ENCODE results near the gene MAP2K2.

Gene MAP2K2

DNA sequence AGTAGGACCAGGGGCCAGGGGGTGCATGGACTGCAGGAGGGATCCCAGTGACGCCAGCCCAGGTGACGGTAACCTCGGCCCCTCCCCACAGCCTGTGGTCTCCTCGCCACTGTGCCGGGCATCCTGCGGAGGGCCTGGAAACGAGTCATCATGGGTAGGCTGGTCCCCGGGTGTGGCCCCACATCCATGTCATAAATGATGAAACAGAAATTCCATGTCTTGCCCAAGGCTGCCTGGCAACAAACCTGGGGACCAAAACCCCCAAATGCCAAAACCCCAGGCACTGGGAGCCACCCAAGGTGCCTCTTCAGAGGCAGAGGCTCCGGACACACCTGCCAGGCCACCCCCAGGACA, 20.9 kb downstream of the MAP2K2 start:
- Histone ChIP-seq H3K27ac (no peak overlapping the region), H3K4me3 (no peak overlapping the region)
- DNase-seq (ENCODE audit: low spot score) = no peak
- no peak for TF ChIP-seq CTCF (IDR thresholded peaks at IDR 0.05)

DNA sequence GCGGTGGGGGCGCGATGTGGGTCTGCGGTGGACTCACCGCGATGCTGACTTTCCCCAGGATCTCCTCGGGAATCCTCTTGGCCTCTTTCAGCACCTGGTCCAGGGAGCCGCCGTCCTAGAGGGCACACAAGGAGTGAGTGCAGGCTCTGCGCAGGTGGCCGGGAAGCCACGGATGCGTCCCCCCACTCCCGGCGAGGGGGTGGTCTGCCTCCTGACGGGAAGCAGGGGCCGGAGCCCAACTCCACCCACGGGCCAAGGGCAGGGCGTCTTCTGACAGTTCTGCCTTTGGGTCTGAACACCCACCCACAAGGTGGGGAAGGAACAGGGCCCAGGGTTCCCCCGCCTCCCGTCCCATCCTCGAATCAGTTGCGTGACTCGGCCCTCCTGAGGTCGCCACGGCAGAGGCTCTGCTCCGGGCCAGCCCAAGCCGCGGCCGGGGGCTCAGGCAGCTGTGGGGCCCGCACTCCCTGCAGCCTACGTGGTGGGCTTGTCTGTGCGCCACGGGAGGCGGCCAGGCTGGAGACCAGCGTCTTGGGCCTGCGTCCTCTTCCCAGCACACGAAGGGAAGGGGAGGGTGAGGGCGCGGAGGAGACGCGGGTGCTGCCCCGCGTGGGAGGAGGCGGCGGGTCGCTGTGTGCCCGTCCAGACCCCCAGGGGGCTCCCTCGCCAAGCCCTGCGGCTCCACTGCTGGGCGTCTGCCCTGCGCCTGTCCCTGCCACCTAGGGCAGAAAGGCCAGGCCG, 21.4 kb downstream of the MAP2K2 start:
- no peak for DNase-seq (ENCODE audit: low spot score)
- H3K27ac ChIP-seq = no peak overlapping the region
- H3K4me3 ChIP-seq = no peak overlapping the region
- TF ChIP-seq CTCF (IDR thresholded peaks at IDR 0.05) = no peak

- Histone ChIP-seq H3K4me3 (no peak overlapping the region), H3K27ac (no peak overlapping the region)
- no peak for TF ChIP-seq CTCF (IDR thresholded peaks at IDR 0.05)
- no peak for DNase-seq (ENCODE audit: low spot score)
Observed at GRCh38 chr19:4101496-4101770, 22.5 kb downstream of the MAP2K2 start.

DNA sequence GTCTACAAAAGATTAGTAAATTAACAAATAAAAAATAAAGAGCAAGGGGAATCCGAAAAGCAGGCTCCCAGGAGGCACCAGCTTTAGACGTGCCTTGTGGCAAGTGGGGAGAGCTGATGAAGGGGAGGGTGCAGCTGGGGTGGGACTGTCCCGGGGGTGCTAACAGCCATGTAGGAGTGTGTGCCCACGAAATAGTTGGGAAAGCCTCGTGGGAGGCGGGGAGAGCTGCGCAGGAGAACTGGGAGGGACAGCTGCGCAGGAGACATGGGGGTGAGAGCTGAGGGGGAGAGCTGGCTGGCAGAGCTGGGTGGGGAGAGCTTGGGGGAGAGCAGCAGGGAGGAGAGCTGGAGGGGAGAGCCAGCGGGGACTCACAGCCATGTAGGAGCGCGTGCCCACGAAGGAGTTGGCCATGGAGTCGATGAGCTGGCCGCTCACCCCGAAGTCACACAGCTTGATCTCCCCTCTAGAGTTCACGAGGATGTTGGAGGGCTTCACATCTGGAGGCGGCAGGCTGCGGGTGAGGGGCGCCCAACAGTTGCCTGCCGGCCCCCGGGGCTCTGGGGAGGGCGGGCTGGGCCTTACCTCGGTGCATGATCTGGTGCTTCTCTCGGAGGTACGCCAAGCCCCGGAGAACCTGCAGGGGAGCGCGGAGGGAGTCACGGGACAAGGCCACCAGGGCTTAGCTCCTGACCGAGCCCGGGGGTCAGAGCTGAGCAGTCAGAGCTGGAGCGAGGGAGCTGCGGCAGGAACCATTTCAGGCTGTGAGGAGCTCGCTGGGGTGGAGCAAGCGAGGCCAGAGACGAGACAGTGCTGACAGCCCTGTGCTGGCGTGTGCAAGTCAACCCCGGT, 23.1 kb downstream of the MAP2K2 start:
- no peak for DNase-seq (ENCODE audit: low spot score)
- no peak for TF ChIP-seq CTCF (IDR thresholded peaks at IDR 0.05)
- Histone ChIP-seq H3K27ac (no peak overlapping the region), H3K4me3 (no peak overlapping the region)

DNA sequence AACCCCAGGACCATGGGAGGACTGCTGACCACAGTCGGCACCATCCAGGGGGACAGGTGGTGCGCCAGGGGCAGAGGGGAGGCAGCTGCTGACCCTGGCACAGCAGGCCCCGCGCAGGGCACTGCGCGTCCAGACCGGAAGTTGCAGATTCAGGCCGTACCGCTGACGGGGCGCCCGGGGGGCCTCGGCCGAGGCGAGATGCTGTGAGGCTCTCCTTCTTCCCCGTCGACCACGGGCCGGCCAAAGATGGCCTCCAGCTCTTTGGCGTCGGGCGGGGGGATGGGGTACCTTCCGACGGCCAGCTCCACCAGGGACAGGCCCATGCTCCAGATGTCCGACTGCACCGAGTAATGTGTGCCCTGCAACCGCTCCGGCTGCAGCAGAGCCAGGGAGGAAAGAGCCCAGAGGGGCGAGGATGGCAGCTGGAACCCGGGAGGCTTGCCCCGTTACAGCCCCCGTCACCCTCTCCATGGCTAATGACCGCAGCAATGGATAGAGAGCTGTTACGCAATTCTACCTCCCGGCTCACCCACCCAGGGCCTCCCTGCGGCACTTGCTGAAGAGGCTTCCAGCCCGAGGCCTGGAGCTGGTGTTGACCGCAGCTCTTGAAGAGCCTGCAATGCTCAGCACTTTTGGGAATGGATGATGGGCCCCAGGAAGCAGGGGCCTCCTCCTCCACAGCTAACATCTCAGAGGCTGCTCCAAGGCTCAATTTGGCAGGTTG, 24.7 kb downstream of the MAP2K2 start:
- no peak overlapping the region for H3K27ac ChIP-seq
- TF ChIP-seq CTCF (IDR thresholded peaks at IDR 0.05) = no peak
- H3K4me3 ChIP-seq = no peak overlapping the region
- DNase-seq (ENCODE audit: low spot score) = no peak

- no peak for TF ChIP-seq CTCF (IDR thresholded peaks at IDR 0.05)
- Histone ChIP-seq H3K27ac (no peak overlapping the region), H3K4me3 (no peak overlapping the region)
- no peak for DNase-seq (ENCODE audit: low spot score)
Observed at GRCh38 chr19:4098493-4098892, 25.4 kb downstream of the MAP2K2 start.

Data from coronary artery (tissue), 2 donors.